Transverse colon (tissue), 4 donors: Measurements from ENCODE around the gene CPEB1.
"Not testable (repeated sequence)": the region's sequence is repeated elsewhere in the genome, so short reads cannot be mapped to it uniquely, and the experiment has no call there.

ENCODE experiments used
- EP300 ChIP-seq: sonication (generic); formaldehyde crosslinking; IDR thresholded peaks from one replicate; pipeline ENCODE4 v1.6.1; 2017; ENCODE audit warnings: antibody characterized with exemption, low read depth
- POLR2A ChIP-seq: fragments of 450-650 bp; IDR thresholded peaks from one replicate; pipeline ENCODE4 v1.6.1; 2016; ENCODE audit warnings: antibody characterized with exemption, mild to moderate bottlenecking, moderate library complexity
- POLR2AphosphoS5 ChIP-seq, 3 donors: sonication (generic); formaldehyde crosslinking; IDR thresholded peaks; one replicate each; pipeline ENCODE4 v1.6.1; 2016; ENCODE audit warnings: antibody characterized with exemption in 3 of 3
- TF ChIP-seq, protein P1 (sequence below), 5 experiments: fragments of 200-600 bp in 3 of 5; fragments of 450-650 bp in 2 of 5; sonication (generic) in 3 of 5; IDR thresholded peaks; 1 replicate in 2 of 5; 2 replicates in 3 of 5; pipeline ENCODE4 v1.5.1; 2016 to 2017; ENCODE audit warnings: antibody characterized with exemption in 5 of 5, inconsistent platforms in 3 of 5, mild to moderate bottlenecking in 2 of 5, moderate library complexity in 1 of 5

DNA sequence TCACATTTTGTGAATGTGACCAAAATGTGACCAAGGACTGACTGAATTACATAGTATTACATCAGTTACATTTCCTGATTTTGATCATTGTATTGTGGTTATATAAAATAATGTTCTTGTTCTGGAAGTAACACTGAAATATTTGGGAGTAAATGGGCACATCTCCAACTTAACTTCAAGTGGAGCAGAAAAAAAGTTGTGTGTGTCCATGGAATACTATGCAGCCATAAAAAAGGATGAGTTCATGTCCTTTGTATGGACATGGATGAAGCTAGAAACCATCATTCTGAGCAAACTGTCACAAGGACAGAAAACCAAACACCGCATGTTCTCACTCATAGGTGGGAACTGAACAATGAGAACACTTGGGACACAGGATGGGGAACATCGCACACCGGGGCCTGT lies 112.7 kb downstream of the CPEB1 start:
- TF ChIP-seq, protein P1, sequence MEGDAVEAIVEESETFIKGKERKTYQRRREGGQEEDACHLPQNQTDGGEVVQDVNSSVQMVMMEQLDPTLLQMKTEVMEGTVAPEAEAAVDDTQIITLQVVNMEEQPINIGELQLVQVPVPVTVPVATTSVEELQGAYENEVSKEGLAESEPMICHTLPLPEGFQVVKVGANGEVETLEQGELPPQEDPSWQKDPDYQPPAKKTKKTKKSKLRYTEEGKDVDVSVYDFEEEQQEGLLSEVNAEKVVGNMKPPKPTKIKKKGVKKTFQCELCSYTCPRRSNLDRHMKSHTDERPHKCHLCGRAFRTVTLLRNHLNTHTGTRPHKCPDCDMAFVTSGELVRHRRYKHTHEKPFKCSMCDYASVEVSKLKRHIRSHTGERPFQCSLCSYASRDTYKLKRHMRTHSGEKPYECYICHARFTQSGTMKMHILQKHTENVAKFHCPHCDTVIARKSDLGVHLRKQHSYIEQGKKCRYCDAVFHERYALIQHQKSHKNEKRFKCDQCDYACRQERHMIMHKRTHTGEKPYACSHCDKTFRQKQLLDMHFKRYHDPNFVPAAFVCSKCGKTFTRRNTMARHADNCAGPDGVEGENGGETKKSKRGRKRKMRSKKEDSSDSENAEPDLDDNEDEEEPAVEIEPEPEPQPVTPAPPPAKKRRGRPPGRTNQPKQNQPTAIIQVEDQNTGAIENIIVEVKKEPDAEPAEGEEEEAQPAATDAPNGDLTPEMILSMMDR (IDR thresholded peaks at IDR 0.05), result not testable (repeated sequence)
- TF ChIP-seq POLR2AphosphoS5 (IDR thresholded peaks at IDR 0.05); POLR2A; EP300: not testable (repeated sequence)
